GM12891 (cell line): ENCODE measurements around the gene SPAG16.

ENCODE experiments used
- PAX5 ChIP-seq: IDR thresholded peaks from 2 replicates; pipeline ENCODE4 v1.6.1; 2011; ENCODE audit warnings: low read length, moderate library complexity, mild to moderate bottlenecking; ENCODE audit not compliant: insufficient read depth, severe bottlenecking
- POLR2A ChIP-seq: IDR thresholded peaks from 2 replicates; pipeline ENCODE4 v1.6.1; 2011; ENCODE audit warnings: low read depth, low read length, control low read depth
- POLR2AphosphoS5 ChIP-seq: IDR thresholded peaks from 2 replicates; pipeline ENCODE4 v1.6.1; 2011; ENCODE audit warnings: low read depth, low read length, control low read depth
- POU2F2 ChIP-seq: IDR thresholded peaks from 2 replicates; pipeline ENCODE4 v1.6.1; 2011; ENCODE audit warnings: low read depth, mild to moderate bottlenecking, control low read depth, low read length, moderate library complexity
- SPI1 ChIP-seq: IDR thresholded peaks from 2 replicates; pipeline ENCODE4 v1.6.1; 2011; ENCODE audit warnings: low read depth, low read length, control low read depth
- TAF1 ChIP-seq: IDR thresholded peaks from 2 replicates; pipeline ENCODE4 v1.6.1; 2011; ENCODE audit warnings: low read depth, low read length, control low read depth

GRCh38 chr2:213914510-213914909 lies 630.2 kb downstream of the SPAG16 start:
- TF ChIP-seq POLR2AphosphoS5 (no peak), SPI1 (no peak), POLR2A (no peak), PAX5 (no peak), TAF1 (no peak), POU2F2 (no peak)
